ENCODE measurements around the gene TMEM266.
A peak's percentile ranks its signal among the peaks of the same experiment; 100 is the strongest.

The TMEM266 gene

DNA sequence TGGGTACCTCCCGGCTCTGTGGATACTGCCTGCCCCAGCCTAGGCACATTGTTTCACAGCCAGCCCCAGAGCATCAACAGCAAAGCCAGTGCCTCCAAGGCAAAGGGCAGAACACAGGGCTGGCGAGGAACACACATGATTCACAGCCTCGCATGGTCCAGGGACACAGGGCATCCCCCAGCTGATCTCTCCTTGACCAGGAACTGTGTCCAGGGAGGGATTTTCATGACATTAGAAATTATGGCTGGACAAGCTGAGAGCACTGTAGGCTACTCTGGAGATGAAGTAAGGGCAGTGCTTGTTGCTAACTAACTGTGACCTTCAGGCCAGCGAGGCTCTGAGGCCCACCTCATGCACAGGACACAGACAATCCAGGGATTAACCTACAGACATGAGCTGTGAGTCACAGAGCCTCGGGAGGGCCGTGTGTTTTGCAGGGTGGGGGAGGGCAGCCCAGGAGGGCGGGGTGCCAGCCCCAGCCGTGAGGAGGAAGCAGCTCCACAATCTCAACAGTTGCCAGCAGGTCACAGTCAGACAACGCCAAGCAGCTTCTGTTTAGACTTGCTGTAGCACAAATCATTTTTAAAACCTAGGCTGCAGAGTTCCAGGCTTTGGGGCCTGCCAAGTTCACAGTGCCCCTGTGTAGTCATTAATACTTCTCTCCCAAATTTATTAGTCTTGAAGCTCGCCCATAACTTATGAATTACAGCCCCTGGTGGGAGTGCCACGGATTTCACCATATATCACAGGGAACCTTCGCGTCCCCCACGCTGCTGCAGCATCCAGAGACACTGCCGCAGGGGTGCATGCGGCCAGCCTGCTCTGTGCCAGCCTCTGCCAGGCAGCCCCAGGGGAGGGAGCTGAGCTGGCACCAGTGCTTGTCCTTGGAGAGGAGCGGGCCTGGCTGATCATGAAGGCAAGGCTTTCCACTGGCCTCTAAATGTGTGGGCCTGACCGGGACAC lies 136.8 kb downstream of the TMEM266 start:
- Mint-ChIP-seq H3K27ac (peak overlapping the region; percentile 83), H3K4me1 (peaks cover 60% of the 10 kb centered on the region), H3K36me3 (ENCODE audit: low read depth) (no peaks in the 10 kb centered on the region), H3K4me3 (no peak overlapping the region), H3K9me3 (no peaks in the 10 kb centered on the region), H3K27me3 (ENCODE audit: low read depth, poor library complexity) (peaks cover 19% of the 10 kb centered on the region)
- TF ChIP-seq, protein P1, sequence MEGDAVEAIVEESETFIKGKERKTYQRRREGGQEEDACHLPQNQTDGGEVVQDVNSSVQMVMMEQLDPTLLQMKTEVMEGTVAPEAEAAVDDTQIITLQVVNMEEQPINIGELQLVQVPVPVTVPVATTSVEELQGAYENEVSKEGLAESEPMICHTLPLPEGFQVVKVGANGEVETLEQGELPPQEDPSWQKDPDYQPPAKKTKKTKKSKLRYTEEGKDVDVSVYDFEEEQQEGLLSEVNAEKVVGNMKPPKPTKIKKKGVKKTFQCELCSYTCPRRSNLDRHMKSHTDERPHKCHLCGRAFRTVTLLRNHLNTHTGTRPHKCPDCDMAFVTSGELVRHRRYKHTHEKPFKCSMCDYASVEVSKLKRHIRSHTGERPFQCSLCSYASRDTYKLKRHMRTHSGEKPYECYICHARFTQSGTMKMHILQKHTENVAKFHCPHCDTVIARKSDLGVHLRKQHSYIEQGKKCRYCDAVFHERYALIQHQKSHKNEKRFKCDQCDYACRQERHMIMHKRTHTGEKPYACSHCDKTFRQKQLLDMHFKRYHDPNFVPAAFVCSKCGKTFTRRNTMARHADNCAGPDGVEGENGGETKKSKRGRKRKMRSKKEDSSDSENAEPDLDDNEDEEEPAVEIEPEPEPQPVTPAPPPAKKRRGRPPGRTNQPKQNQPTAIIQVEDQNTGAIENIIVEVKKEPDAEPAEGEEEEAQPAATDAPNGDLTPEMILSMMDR (IDR thresholded peaks at IDR 0.05) = no peak
- DNase-seq = peak; percentile 46

DNA sequence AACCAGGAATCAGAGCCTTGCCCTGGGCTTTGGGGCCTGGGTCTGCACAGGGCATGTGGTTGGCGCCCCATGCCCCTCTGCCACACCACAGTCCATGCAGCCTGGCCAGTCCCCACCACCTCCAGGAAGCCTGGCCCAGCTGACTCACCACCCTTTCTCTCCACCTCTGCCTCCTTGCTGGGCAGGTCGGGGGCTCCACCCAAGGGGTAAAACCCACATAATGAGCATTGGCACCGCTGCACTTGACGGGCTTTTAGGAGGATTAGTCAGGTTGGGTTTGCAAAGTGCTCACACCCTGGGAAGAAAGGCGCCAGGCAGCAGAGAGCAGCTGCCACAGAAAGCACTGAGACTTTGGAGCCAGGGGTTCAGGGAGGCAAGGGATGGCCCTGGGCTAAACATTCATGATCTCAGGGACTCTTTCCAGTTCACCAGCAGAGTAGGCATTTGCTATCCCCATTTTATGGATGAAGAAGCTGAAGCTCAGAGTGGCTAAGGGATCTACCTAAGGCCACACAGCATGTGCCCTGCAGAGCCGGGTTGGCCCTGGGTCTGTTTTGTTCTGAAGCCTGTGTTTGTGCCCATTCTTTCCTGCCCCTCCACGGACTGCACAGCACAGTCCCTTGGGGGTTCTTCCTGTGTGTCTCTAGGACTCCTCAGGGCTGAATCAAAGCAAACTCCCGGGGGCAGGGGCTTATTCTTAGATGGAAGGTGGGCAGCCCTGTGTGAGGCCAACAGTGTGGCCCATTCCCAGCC lies 138.1 kb downstream of the TMEM266 start:
- Mint-ChIP-seq H3K27me3 (ENCODE audit: low read depth, poor library complexity) (peaks cover 16% of the 10 kb centered on the region), H3K9me3 (no peaks in the 10 kb centered on the region), H3K4me1 (peaks cover 60% of the 10 kb centered on the region), H3K27ac (no peak overlapping the region), H3K36me3 (ENCODE audit: low read depth) (no peaks in the 10 kb centered on the region), H3K4me3 (no peak overlapping the region)
- no peak for DNase-seq
- TF ChIP-seq, protein P1 (IDR thresholded peaks at IDR 0.05) = no peak

DNA sequence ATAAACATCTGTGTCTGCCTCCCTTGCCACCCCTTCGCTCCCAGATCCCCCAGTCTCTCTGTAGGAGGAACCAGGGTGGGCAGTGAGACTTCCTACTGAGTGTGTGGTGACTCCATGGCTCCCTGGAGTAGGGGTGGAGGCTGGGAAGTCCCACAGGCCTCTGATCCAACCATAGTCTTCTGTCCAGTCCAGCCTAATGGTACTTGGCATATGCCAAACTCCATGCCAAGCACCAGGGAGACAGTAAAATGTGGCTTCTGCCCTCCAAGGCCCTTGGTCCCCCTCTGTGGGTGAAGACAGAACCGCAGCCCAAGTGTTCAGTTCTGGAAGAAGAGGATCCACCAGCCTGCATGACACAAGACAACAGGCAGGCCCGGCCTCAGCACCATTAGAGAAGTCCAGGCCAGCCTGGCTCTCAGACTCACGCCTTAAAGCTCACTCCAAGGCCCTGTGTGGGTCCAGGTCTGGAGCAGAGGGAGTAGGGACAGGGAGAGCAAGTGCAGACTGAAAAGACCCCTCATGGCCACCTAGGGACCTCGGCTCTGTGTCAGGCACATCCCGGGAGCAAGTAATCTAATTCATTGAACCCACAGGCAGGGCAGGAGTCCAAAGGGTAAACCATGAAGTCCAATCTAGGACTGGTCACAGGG lies 138.8 kb downstream of the TMEM266 start:
- peaks cover 16% of the 10 kb centered on the region for H3K27me3 Mint-ChIP-seq (ENCODE audit: low read depth, poor library complexity)
- peaks cover 58% of the 10 kb centered on the region for H3K4me1 Mint-ChIP-seq
- H3K9me3 Mint-ChIP-seq = no peaks in the 10 kb centered on the region
- TF ChIP-seq, protein P1 (IDR thresholded peaks at IDR 0.05) = no peak
- H3K4me3 Mint-ChIP-seq = no peak overlapping the region
- H3K27ac Mint-ChIP-seq = no peak overlapping the region
- no peaks in the 10 kb centered on the region for H3K36me3 Mint-ChIP-seq (ENCODE audit: low read depth)
- no peak for DNase-seq

DNA sequence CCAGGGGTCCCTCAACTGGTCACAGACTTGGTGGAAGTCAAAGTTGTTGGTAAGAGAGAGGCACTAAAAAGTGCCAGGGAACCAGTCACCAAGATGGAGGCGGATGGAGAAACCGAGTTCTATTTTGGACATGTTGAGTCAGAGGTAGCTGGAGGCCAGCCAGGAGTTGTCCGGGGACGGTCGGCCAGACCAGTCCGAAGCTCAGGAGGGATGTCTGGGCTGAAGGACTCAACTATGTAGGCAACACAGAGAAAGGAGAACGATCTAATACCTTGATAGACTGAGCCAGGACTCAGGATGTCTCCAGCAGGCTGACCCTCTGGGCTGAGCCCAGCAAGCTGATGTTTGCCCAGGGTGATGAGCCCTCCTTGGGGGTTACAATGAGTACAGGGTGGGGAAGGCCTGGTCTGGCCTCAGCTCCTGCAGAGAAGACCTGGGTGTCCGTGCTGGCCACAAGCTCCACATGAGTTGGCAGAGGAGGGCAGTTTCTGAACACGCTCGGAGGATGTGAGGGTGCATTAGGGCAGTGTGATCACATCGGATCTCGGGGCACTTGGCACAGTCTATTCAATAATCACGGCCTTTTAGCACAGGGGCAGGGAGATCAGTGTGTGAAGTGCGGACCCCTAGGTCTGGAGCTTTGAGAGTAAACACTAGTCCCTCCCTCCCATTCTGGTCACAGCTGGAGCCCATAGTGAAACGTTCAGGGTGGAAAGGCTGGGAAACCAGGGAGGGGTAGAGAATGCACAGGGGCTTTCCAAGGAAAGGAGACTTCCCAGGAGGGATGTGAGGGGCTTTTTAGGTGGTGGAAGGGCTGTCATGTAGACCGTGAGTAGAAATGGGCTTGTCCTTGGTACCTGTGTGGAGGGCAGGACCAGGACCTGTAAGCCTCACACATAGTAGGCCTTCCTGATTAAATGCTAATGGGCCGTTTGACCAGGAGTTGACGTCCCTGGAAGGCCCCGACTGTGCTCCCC lies 139.6 kb downstream of the TMEM266 start:
- TF ChIP-seq, protein P1 (IDR thresholded peaks at IDR 0.05) = no peak
- Mint-ChIP-seq H3K27me3 (ENCODE audit: low read depth, poor library complexity) (peaks cover 12% of the 10 kb centered on the region), H3K36me3 (ENCODE audit: low read depth) (no peaks in the 10 kb centered on the region), H3K4me3 (no peak overlapping the region), H3K9me3 (no peaks in the 10 kb centered on the region), H3K4me1 (peaks cover 50% of the 10 kb centered on the region), H3K27ac (peak overlapping the region; percentile 39)
- no peak for DNase-seq

DNA sequence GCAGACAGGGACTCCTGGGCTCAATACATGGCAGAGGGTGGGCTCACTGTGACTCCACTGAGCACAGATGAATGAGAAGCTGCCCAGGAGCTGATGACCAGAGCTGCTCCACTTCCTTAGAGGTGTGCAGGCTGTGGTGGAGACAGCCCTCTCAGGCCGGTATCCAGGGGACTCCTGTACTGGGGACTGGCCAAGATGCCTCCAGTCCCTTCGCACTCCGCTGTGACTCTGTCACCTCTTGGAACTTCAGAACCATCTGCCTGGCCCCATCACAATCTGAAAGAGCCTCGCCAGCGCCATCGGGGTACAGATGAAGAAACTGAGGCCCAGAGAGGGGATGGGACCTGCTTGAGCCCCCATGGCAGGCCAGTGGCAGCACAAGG lies 140.3 kb downstream of the TMEM266 start:
- TF ChIP-seq, protein P1 (IDR thresholded peaks at IDR 0.05) = no peak

More for the DNA sequence above, 140.3 kb downstream of the TMEM266 start:
- Mint-ChIP-seq H3K27me3 (ENCODE audit: low read depth, poor library complexity) (peaks cover 6% of the 10 kb centered on the region), H3K27ac (no peak overlapping the region), H3K9me3 (no peaks in the 10 kb centered on the region), H3K4me3 (no peak overlapping the region), H3K4me1 (peaks cover 44% of the 10 kb centered on the region), H3K36me3 (ENCODE audit: low read depth) (peaks cover 2% of the 10 kb centered on the region)
- no peak for DNase-seq

Data from nephron progenitor cell (in vitro differentiated cells).